ENCODE results near the gene IRAK2. TPM values are rescaled to one million over a fixed set of nuclear protein-coding genes. Genes with fewer than 3 reads are reported as not detected.
"Not testable (repeated sequence)": the region's sequence is repeated elsewhere in the genome, so short reads cannot be mapped to it uniquely, and the experiment has no call there.

IRAK2 gene
- total and polyA plus RNA-seq, 7 donors: 3.9 to 21.3 (median 9.1) TPM

DNA sequence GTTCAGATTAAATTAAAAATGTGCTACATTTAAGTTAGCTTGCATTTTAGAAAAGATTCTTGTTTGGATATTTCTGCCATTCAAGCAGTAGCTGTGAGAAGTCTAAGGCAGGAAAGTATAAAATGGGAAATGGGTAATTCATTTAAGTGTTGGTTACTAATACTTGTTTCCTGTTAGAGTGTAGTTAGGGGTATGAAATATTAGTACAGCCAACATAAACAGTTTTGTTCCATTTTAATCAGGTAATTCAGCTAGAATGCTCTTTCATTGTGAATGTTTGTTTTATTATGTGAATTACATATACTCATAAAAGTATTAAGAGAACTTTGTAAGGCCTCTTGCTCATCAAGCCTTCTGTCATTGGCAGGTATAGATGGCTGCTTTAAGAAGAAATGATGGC, 103.4 kb downstream of the IRAK2 start:
- Histone ChIP-seq H3K4me3 (no peak overlapping the region), H3K4me1 (peaks cover 10% of the 10 kb centered on the region), H3K9me3 (no peaks in the 10 kb centered on the region), H3K27ac (peak overlapping the region; percentile 75), H3K36me3 (ENCODE audit: insufficient read depth in 1 of 2, low read depth in 1 of 2) (peaks cover 2 to 32% of the 10 kb centered on the region in 2 donors), H3K27me3 (ENCODE audit: insufficient read depth in 3 of 3, low read length in 2 of 3) (no peaks in the 10 kb centered on the region)
- no peak for ATAC-seq
- intact Hi-C loops (cut with DNase I): no loop called here
- DNase-seq: no peak
- TF ChIP-seq, protein P1, sequence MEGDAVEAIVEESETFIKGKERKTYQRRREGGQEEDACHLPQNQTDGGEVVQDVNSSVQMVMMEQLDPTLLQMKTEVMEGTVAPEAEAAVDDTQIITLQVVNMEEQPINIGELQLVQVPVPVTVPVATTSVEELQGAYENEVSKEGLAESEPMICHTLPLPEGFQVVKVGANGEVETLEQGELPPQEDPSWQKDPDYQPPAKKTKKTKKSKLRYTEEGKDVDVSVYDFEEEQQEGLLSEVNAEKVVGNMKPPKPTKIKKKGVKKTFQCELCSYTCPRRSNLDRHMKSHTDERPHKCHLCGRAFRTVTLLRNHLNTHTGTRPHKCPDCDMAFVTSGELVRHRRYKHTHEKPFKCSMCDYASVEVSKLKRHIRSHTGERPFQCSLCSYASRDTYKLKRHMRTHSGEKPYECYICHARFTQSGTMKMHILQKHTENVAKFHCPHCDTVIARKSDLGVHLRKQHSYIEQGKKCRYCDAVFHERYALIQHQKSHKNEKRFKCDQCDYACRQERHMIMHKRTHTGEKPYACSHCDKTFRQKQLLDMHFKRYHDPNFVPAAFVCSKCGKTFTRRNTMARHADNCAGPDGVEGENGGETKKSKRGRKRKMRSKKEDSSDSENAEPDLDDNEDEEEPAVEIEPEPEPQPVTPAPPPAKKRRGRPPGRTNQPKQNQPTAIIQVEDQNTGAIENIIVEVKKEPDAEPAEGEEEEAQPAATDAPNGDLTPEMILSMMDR (IDR thresholded peaks at IDR 0.05): no peak

DNA sequence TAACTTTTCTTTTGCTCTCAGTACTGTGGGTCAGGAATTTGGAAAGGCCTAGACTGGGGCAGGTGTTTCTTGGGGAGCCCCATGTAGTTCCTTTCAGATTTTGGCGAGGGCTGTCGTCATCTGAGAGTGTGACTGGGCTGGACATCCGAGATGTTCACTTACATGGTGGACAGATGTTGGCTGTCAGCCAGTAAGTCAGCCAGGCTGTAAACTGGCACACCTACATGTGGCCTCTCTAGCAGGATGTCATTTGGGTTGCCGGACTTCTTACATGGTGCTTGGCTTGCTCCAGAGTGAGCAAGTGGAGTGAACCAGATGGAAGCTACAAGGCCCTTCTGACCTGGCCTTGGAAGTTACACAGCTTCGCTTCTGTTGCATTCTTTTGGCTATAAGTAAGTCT, 104.2 kb downstream of the IRAK2 start:
- ATAC-seq: peak; percentile 86 to 94 (median 88)
- TF ChIP-seq, protein P1 (IDR thresholded peaks at IDR 0.05): no peak
- Histone ChIP-seq H3K27me3 (ENCODE audit: insufficient read depth in 3 of 3, low read length in 2 of 3) (no peaks in the 10 kb centered on the region), H3K4me1 (peaks cover 18% of the 10 kb centered on the region), H3K36me3 (ENCODE audit: insufficient read depth in 1 of 2, low read depth in 1 of 2) (peaks cover 2 to 32% of the 10 kb centered on the region in 2 donors), H3K27ac (peak overlapping the region; percentile 75), H3K4me3 (no peak overlapping the region), H3K9me3 (no peaks in the 10 kb centered on the region)
- 37 to 55% (median 39%) methylated on average over 5 of the region's 5 CpGs for WGBS, 3 donors
- peak; percentile 23 to 71 for DNase-seq
- intact Hi-C loops (cut with DNase I): no loop called here

DNA sequence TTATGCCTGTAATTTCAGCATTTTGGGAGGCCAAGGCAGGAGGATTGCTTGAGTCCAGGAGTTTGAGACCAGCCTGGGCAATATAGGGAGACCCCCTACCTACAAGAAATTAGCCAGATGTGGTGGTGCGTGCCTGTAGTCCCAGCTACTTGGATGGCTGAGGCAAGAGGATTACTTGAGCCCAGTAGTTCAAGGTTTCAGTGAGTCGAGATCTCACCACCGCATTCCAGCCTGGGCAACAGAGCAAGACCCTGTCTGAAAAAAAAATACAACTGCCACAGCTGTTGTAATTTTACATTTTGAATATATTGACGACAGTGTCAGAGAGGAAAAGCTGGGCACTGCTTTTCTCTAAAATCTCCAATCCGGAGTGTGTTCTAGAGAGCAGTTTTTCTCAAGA, 104.7 kb downstream of the IRAK2 start:
- TF ChIP-seq, protein P1 (IDR thresholded peaks at IDR 0.05): no peak
- ATAC-seq (no peak), DNase-seq (no peak)
- intact Hi-C loops (cut with DNase I): no loop called here
- H3K27ac ChIP-seq: peak overlapping the region; percentile 75
- H3K9me3 ChIP-seq: no peaks in the 10 kb centered on the region
- H3K36me3 ChIP-seq (ENCODE audit: insufficient read depth in 1 of 2, low read depth in 1 of 2): peaks cover 2 to 32% of the 10 kb centered on the region in 2 donors
- WGBS, 3 donors: 79 to 94% (median 92%) methylated on average over 5 of the region's 5 CpGs
- no peaks in the 10 kb centered on the region for H3K27me3 ChIP-seq (ENCODE audit: insufficient read depth in 3 of 3, low read length in 2 of 3)
- H3K4me1 ChIP-seq: peaks cover 23% of the 10 kb centered on the region
- no peak overlapping the region for H3K4me3 ChIP-seq

DNA sequence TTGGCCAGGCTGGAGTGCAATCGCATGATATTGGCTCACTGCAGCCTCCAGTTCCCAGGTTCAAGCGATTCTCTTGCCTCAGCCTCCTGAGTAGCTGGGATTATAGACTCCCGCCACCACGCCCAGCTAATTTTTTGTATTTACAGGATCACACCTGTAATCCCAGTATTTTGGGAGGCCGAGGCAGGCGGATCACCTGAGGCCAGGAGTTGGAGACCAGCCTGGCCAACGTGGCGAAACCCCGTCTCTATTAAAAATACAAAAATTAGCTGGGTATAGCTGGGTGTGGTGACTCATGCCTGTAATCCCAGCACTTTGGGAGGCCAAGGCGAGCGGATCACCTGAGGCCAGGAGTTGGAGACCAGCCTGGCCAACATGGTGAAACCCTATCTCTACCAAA, 107.8 kb downstream of the IRAK2 start:
- H3K27ac ChIP-seq; H3K27me3 ChIP-seq (ENCODE audit: insufficient read depth in 3 of 3, low read length in 2 of 3); DNase-seq; H3K9me3 ChIP-seq; ATAC-seq; H3K4me3 ChIP-seq; intact Hi-C loops (cut with DNase I): not testable (repeated sequence)
- WGBS, 3 donors: 84 to 95% (median 89%) methylated on average over 11 of the region's 11 CpGs
- H3K36me3 ChIP-seq (ENCODE audit: insufficient read depth in 1 of 2, low read depth in 1 of 2): peaks cover 2 to 43% of the 10 kb centered on the region in 2 donors
- peaks cover 30% of the 10 kb centered on the region for H3K4me1 ChIP-seq

DNA sequence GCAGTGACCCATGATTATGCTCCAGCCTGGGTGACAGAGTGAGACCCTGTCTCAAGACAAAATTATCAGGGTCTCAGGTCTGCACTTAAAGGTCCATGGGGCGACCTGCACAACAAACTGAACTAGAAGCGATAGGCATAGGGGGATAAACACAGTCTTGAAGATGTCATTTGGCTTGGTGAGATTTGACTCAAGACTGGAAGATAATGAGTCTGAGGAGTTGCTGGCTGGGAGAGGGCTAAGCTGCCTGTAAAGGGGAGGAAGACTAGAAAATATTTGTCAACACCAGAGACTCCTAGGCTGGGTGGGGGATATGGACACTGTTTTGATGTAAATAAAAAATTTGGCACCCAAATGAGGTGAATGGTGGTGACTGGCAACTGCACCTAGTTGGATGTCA, 108.3 kb downstream of the IRAK2 start:
- ATAC-seq (no peak), DNase-seq (no peak)
- Histone ChIP-seq H3K4me3 (no peak overlapping the region), H3K4me1 (peaks cover 30% of the 10 kb centered on the region), H3K27ac (peak overlapping the region; percentile 65), H3K27me3 (ENCODE audit: insufficient read depth in 3 of 3, low read length in 2 of 3) (no peaks in the 10 kb centered on the region), H3K9me3 (no peaks in the 10 kb centered on the region), H3K36me3 (ENCODE audit: insufficient read depth in 1 of 2, low read depth in 1 of 2) (peaks cover 2 to 48% of the 10 kb centered on the region in 2 donors)
- intact Hi-C loops (cut with DNase I): no loop called here
- TF ChIP-seq, protein P1 (IDR thresholded peaks at IDR 0.05): no peak
- 88 to 98% (median 93%) methylated on average over 2 of the region's 2 CpGs for WGBS, 3 donors
